NCI-H187 (cell line): ENCODE data around the gene TXNRD3.
"Not testable (repeated sequence)": the region's sequence is repeated elsewhere in the genome, so short reads cannot be mapped to it uniquely, and the experiment has no call there.

ENCODE experiments used
- DNase-seq, 2 experiments: peaks; one replicate each; lab custom pipeline; 2025; lab: John Stamatoyannopoulos, UW

Gene TXNRD3

DNA sequence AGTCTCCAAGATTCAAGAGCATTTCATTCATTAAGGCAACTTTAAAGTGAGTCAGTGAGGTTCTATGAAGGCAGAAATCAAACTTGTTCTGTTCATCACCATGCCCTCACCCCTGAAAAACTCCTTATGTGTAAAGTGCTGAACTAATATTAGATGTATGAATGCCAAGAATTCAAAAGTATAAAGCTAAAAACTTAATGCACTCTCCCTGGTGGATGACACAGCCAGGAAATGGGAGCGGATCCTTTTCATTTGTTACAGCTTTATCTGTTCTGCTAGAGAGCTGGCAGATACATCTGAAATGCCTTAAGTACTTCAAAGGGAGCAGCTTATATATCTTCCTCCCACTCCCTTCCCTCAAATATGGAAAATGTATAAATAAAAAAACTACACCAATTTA lies 8.2 kb downstream of the TXNRD3 start:
- DNase-seq = no peak

DNA sequence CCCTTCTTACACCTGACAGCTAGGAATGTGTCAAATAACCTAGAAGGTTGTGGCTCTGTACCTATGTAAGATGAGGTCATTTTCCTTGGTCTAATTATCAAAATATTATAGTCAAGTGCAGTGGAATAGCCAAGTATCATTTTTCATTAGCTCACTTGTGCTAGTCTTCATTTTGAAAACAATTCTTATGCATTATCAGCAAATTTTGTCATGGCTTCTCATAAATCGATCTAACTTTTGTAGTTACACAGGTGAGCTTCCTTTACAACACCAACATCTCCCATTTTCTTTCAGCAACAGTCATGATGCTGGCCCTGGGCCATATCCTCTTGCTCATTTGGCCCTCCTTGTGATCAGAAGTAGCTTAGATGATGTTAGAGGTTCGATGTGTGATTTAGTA lies 10.3 kb downstream of the TXNRD3 start:
- DNase-seq = no peak

DNA sequence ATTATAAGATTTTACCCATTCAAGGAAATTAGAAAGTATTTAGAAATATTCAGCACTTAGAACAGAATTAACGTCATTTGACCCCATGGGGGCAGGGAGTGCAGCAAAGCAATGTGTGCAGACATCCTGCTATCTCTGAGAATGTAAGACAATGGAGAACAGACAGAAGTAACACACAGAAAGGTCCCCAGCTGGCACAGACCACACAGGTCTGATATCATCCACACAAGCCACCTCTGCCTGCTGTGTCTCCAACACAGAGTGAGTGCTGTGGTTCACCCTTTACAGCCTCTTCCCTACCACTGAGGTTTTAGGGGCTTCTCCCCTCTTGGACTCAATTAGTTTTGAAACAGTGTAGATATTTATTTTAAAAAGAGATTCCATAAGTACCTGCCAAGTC lies 16.1 kb downstream of the TXNRD3 start:
- DNase-seq = no peak

DNA sequence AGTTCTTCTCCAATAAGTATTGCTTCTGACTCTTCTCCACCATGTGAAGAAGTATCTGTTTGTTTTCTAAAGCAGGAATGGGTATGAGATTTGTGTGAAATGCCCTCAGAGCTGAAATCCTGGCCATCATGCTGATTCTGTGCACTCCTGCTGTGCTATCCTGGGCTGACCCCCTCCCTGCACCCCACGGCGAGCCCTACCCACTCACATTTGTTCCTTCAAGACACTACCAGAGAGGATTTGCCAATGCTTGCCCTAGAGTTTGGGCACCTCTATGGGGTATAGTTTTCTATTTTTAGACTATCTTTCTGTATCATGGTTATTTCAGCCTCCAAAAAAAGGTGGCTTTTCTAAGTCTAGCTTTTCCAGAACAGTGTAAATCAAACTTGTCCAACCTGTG lies 18.5 kb downstream of the TXNRD3 start:
- DNase-seq = no peak

DNA sequence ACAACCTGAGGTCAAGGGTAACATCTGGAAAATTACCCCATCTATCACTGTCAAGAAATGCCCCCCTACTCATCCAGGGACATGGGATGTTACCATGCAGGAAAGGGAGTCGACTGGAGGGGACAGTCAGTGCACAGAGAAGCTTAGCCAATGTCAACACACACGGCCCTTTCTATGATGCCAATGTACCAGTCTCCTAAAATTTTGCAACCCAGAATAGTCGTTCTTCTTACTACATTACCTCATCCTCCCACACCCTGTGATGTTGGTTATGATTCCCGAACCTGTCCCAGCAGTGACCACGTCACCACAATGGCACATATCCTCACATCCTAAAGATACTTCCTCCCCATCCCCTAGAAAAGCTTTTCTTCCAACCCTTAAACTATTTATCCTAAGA lies 20.1 kb downstream of the TXNRD3 start:
- no peak for DNase-seq

DNA sequence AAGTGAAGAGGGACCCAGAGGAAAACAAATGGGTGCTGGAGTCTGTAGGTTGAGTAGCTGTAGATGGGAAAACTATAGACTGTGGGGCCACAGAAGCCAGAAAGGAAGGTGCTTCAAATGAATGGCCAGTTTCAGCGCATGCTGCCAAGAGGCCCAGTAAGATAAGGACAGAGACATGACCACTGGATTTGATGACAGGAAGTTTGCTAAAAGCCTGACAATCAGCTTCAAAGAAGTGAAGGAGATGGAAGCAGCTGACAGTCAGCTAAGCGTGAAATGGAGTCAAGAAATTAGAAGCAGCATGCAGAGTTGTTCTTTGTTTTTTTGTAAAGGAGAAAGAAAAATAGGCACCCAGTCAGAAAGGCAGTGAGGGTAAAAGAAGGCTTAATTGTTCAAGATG lies 24.9 kb downstream of the TXNRD3 start:
- DNase-seq = no peak

DNA sequence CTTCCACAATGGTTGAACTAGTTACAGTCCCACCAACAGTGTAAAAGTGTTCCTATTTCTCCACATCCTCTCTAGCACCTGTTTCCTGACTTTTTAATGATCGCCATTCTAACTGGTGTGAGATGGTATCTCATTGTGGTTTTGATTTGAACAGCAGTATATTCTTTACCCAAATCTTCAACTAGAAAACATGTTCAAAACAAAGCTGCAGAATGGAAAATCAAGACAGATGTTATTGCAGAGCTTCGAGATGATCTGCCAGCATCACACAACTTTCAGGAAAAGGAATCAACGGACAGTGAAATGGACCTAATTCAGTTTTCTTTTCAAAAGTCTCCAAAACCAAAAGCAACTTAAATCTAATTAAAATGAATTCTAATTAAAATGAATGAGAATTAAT lies 29.2 kb downstream of the TXNRD3 start:
- DNase-seq = not testable (repeated sequence)

DNA sequence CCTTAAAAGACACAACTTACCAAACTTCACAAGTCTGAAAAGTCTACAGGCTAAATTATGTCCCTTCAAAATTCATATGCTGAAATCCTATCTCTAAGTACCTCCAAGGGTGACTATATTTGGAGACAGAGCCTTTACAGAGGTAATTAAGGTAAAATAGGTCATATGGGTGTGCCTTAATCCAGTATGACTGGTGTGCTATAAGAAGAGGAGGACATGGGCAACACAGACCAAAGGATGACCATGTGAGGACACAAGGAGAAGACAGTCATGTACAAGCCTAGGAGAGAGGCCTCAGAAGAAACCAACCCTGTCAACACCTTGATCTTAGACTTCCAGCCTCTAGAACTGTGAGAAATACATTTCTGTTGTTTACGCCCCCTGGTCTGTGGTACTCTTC lies 32.2 kb downstream of the TXNRD3 start:
- no peak for DNase-seq

DNA sequence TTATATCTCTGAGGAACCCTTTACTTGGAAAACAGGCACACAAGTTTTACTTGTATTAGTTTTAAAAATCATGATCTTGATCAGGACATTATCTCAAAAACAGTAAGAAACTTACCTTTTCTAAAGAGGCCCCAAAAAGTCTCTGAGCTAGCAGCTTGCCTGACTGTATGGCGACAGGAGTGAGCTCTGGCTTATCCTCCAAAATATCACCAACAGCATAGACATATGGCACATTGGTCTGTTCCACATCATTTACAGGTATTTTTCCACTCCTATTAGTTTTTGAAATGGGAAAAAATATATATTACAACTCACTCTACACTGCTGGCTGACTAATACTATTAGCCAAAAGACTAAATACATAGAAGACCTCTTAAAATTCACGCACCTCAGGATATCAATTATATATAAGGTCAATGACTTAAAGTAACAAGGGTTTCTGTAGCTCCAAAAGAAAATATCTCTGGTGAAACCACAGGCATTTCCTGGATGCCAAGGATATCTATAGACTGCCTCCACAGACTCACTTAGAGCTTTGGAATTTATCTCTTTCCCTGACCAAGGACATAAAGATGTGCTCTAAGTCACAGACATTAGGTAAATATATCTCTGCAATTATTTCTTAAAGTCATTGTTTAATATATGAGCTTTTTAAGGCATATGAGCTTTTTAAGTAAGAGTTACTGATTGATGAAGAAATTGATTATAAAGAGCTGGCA lies 33.1 kb downstream of the TXNRD3 start:
- DNase-seq = no peak

DNA sequence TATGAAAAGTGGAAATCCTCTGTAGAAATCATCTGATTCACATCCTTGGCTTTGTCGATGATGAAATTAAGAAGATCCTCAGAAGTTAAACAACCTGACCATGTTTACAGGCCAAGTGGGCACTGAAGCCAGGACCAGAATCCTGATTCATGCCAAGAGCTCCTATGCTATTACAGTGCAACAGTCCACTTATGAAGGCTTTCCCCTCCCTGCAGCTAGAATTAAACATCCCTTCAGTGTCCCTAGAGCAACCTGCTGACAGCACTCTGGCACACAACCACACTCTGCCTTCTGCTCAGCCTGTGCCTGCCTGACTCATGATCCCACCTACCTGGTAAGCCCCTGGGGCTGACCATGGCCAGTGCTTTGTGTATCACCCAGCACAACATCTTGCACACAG lies 33.8 kb downstream of the TXNRD3 start:
- no peak for DNase-seq

DNA sequence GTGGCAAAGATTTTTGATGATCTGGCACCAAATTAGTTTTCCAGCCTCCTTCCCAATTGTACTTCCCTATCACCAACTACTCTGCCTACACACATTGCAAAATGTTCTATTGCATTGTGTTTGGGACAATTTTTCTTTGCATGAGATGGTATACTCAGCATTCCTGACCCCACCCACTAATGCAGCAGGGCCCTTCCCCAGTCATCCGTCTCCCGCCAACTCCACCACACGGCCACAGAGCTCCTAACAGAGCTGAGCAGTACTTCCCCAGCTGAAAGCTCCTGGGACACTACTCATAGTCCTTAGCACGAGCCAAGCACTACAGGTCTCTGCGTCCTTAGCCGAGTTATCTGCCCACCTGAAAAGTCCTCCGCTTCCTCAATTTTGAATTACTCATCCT lies 34.2 kb downstream of the TXNRD3 start:
- no peak for DNase-seq

DNA sequence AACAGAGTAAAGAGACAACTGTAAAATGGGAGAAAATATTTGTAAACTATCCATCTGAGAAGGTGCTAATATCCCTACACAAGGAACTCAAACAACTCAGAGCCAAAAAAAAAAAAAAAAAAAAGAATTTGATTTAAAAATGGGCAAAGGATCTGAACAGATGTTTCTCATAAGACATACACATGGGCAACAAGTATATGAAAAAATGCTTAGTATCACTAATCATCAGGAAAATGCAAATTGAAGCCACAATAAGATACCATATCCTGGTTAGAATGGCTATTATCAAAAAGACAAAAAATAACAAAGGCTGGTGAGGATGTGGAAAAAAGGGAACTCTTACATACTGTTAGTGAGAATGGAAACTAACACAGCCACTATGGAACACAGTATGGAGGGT lies 36.2 kb downstream of the TXNRD3 start:
- DNase-seq = no peak

DNA sequence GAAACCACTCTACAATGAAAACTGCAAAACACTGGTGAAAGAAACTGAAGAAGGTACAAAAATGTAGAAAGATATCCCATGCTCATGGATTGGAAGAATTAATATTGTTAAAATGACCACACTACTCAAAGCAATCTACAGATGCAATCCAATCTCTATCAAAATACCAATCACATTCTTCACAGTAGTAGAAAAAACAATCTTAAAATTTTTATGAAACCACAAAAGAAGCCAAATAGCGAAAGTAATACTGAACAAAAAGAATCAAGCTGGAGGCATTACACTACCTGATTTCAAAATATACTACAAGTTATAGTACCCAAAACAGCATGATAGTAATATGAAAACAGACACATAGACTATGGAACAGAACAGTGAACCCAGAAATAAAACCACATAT lies 36.9 kb downstream of the TXNRD3 start:
- no peak for DNase-seq

DNA sequence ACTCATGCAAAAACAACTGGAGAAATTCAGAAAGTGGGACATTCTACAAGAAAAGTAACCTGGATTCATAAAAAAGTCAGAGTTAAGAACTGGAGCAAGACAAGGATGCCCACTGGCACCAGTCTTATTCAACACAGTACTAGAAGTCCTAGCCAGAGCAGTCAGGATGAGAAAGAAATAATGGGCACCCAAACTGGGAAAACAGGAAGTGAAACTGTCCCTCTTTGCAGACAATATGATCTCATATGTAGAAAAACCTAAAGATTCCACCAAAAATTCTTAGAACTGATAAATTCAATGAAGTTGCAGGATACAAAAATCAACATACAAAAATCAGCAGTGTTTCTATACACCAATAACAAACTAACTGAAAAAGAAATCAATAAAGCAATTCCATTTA lies 37.4 kb downstream of the TXNRD3 start:
- no peak for DNase-seq

DNA sequence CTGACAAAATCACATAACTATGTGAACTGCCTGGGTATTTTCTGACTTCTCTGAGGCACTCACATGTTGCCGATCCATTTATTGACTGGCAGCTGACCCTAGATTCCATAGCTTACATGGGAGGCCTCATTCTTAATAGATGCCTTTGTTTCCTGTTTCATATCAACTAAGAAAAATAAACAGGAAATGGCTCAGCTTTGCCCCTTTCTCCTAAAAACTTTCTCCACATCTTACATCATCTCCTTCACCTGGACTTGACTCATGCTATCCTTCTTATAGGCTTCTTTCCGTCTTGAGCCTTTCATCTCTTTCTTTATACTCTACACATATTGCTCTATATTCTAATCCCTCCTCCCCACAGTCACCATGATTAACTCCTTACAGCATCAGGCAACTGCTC lies 38.0 kb downstream of the TXNRD3 start:
- no peak for DNase-seq

DNA sequence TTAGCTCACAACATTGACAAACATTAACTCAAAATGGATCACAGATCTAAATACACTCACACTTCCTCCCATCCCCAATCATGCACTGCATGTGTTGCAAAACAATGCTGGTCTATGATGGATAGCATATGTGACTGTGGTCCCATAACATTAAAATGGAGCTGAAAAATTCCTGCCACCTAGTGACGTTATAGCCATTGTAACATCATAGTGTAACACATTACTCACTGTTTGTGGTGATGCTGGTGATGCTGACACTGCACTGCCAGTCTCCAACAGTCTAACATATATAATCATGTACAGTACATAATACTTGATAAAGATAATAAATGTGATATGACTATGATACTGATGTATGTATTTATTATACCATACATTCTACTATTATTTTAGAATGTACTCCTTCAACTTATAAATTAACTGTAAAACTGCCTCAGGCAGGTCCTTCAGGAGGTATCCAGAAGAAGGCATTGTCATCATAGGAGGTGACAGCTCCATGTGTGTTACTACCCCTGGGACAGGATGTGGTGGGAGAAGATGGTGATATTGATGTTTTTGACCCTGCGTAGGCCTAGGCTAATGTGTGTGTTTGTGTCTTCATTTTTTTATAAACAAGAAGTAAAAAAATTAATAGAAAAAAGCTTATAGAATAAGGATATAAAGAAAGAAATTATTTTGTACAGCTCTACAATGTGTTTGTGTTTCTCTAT lies 41.3 kb downstream of the TXNRD3 start:
- no peak for DNase-seq

DNA sequence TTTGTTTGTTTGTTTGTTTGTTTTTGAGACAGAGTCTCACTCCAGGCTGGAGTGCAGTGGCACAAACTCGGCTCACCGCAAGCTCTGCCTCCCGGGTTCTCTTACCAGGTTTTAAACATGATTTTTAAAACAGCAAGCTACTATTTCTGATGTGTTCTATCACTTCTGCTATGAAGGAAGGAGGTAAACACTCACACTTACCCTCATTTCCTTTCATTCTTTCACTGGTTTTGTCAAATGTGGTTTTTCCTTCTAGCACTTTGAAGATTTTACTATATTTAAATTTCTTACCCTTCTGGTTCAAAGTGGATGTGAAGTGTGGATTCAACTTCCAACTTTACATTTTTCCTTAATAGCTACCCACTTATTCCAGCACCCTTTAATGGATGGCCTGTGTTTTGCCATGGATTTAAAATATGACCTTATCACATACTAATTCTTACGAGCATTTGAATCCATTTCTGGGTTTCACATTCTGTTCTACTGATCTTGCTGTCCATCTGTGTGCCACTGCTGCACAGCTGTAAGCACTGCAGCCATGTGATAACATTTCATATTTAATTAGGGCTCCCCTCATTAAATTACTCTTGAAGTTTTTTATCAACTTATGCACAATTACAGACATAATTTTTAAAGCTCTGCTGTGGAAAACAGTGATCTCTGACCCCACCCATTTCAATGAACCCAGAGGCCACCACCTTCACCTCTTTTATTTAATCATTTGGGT lies 42.3 kb downstream of the TXNRD3 start:
- no peak for DNase-seq

DNA sequence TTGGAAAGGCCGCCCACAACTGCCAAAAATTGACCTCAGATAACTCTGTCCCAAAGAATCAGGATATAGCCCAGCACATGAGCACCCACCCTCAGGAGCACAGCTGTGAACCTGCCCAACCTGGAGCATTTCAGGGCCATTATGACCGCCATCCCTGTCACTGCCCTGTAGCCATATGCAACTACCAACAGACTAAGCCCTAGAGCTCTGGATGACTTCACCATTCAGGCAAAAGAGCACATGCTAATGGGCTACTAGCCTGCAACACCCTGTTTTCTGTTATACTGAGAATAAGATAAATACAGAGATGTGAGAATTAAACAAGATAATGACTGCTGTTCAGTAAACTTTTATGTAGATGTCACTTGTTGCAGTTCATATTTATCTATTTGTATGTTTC lies 45.0 kb downstream of the TXNRD3 start:
- no peak for DNase-seq

DNA sequence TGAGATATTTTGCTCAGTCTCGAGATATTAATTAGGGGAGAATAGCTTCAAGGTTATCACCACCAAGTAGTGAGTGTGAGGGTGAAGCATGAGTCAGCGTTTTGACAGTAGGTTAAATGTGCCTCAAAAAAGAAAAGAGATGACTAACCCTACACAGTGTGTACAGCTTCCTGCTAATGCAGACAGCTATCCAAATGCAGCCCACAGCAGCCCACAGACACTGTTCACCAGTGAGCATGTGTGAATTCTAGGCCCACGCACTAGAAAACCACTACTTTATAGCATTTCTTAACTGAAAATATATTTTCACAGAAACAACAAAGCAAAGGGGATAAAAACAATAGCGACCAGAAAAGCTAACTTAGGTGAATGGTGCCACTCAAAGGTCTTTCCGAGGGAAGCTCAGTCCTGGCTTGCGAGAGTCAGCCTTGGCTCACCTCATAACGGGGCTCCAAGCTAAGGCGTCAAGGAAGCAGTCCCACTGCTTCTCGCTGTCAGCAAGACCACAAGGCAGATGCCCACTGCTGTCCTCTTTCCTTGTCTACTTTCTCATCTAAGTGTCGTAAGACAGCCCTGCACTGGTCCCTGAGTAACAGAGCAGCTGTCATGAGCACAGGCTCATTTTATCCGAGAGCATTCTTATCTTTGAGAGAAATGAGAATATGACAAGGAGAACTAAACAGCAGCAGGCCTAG lies 47.6 kb downstream of the TXNRD3 start:
- no peak for DNase-seq

DNA sequence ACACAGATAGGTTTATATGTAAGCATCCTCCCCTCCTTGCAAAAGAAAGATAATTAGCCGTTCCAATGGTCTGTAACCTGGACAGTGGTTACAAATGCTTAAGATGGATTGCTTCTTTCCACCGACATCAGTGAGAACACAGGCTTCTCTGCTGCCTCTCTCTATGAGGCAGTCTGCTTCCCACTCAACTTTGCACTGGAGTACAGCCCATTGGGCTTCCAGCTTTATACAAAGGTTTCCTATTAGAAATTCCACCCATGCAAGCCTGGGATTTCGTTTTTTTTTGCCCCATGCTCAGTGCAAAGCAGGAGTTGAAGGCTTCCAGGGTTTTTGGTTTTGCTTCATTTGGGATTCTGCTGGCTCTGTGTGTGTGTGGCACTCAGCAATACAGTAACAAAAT lies 48.9 kb downstream of the TXNRD3 start:
- DNase-seq = no peak

DNA sequence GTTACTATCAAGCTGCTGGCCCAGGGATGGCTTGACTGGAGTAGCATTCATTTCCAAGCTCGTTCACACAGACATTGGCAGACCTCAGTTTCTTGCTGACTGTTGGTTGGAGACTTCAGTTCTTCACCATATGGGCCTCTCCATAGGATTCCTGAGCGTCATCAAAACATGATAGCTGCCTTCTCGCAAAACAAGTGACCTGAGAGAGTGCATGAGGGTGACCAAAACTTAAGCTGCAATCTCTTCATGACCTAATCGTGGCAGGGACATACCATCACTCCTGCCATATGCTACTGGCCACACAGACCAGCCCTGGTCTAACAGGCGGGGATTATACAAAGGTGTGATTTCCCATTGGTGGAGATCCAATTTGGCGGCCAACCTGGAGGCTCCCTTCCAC lies 50.2 kb downstream of the TXNRD3 start:
- DNase-seq = no peak

DNA sequence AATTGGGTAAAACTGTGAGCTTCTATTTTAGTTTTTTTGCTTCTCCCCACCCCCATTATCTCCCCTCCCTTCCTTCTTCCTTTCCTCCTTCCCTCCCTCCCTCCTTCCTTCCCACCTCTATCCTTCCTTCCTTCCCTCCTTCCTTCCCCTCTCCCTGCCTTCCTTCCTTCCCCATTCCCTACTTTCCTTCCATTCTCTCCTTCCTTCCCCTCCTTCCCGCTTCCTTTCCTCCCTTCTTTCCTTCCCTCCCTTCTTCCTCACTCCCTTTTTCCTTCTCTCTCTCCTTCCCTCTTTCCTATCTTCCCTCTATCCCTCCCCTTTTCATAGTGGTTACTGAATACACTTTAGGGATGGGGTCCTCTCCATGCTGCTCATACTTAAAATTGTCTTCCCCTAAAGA lies 55.8 kb downstream of the TXNRD3 start:
- no peak for DNase-seq

DNA sequence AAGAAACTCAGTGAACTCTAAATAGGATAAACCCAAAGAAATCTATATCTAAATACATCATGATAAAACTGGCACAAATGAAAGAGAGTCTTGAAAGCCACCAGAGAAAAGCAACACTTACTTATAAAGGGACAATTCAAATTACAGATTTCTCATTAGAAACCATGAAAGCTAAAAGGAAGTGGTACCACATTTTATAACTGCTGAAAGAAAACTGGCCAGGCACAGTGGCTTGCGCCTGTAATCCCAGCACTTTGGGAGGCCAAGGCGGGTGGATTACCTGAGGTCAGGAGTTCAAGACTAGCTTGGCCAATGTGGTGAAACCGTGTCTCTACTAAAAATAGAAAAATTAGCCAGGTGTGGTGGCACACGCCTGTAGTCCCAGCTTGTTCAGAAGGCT lies 59.4 kb downstream of the TXNRD3 start:
- not testable (repeated sequence) for DNase-seq
